SIG-M5 treated with dmso at 0.1 percent for 504 hours (cell line): ENCODE measurements around the gene LITAFD.
A peak's percentile ranks its signal among the peaks of the same experiment; 100 is the strongest.
"Not testable (repeated sequence)": the region's sequence is repeated elsewhere in the genome, so short reads cannot be mapped to it uniquely, and the experiment has no call there.

Source experiments
- DNase-seq: peaks from one replicate; lab custom pipeline; 2025; ENCODE audit not compliant: unreplicated experiment; lab: John Stamatoyannopoulos, UW

The LITAFD gene

DNA sequence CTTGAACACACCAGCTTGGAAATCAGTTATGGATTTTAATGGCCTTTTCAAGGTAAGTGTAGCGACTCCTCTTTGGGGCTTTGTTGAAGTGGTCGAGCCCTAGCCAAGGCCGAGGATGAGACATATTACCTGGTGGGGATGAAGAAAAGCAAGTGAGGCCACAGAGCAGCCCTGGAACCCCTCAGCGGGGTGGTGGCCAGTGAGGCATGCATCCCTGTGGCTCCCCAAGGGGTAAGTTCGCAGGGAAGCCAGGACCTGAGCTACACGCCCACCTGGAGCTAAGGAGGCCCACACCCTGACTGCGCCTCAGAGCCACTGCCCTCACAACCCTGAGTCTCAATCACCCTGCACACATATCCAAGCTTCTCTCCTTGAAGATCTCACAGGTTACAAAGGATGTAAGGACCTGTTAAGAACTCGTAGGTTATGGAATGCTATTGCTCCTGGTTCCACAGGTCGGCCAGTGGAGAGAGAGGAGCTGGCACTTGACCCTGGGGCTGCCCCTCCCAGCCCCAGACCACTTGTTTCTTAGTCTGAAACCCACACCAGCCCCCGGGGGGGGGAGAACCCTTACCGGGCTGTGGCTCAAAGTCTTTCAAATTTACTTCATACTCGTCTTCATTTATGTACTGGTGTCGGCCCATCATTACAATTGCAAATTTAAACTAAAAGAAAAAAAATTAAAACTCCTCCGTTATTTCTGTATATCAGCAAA is 12.0 kb downstream of the LITAFD start:
- DNase-seq, result no peak

DNA sequence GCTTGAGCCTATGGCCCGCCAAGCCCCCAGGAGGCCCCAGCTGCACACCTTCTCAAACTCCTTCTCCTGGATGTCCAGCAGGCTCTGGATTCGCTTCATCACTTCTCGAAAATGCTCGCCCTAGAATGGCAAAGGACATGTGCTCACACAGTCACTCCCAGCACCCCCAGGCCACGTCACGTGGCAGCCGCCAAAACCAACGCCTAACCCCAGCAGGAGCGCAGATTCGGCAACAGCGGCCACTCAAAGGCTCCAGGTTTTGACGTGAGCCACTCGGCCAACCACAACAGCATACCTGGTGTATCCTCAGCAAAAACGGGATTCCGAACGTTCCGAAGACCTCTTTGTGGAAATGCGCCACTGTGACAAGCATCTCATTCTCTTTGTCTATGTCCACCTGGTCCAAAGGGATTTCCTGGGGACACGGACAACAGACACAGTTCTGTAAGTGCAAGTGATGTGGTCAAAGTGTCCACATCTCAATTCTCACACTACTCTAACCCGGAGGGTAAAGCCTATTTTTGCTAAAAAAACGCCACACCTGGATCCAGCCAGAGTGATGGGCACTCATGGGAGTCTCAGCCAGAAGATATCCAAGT is 12.7 kb downstream of the LITAFD start:
- no peak for DNase-seq

DNA sequence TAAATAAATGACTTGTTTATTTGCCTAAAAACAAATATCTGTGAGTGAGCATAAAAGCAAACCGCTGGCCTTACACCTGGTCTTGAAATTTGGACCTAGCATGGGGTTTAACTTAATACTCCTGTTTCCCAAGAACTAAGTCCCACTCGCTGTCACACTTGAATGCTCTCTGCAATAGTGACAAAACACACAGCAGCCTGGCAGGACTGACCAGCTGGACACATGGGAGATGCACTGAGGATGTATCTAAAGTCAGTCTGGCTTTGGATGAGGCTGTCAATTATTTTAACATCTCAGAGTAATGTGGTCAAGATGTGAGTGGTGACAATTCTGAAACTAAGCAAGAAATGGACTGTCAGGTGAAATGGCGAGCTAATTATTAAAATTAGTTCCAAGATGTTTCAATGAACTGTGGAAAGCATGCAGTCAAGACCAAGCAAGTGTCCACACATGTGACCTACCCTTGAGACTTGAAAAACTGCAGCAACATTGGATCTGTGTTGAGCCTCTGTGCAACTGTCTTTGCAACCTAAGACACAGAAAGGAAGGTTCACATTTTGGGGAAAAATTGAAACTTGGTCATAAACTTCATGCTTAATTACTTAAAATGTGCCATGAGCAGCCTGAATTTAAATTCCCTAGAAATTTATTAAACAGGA is 16.6 kb downstream of the LITAFD start:
- no peak for DNase-seq

DNA sequence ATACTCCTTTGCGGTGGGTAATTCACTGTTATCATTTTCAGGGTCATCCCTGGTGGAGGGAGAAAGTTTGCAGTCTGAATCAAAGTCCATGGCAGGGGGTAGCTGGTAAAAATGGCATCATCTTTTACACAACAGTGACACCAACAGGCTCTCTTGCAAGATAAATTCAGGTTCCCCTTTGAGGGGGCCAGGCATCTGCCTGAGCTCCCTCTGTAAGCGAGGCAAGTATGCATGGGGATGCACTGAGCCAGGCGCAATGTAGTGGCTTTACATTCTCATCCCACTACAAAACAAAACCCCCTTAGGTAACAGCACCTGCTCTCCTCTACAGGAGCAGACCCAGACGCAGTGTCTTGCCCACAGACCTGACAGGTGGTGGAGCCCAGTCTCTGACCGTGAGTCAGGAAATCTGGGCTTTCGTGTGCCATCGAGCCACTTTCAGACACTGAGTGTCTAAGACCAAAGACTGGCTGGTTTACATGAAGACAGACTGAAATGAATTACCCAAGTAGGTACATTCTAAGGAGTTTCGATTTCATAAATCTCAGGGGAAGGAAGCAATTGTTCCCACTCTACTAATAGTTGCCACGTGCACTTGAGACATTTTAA is 17.7 kb downstream of the LITAFD start:
- no peak for DNase-seq

DNA sequence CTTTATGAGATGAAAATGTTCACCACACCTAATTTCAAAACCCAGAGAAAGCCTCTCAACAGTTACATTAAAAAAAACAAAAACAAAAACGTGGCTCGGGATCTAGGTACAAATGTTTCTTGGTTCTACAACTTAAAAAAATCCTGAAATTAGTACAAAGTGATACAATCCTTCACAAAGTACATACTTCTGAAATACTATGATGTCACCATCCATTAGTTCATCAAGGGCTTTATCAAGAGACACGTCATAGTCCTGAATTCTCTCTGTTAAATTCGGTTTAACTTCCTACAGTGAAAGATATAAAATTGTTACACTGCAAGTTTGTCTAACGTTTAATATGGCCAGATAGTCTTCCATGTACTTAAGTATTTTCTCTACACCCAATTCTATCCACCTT is 18.2 kb downstream of the LITAFD start:
- no peak for DNase-seq

DNA sequence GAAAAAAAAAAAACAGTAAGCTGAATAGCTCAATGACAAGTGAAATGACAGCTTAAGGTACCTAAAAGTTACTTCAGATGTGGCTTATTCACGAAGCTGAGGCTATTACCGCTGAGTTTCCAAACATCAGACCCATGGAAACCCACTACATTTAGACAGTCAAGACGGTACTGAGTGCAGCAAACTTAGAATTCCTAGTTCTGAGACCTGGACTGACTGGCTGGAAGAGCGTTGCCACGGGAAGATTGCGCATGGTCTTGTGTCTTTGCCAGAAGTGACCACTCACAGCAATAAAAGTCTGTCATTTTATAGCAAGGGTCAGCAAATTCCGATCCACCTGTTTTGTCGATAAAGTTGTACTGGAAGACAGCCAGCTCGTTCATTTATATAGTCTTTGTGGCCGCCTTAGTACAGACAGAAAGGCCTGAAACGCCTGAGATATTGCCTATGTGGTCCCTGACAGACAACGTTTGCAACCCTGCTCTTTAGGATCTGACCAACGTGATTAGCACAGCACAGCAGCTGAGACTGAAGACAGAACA is 19.2 kb downstream of the LITAFD start:
- no peak for DNase-seq

DNA sequence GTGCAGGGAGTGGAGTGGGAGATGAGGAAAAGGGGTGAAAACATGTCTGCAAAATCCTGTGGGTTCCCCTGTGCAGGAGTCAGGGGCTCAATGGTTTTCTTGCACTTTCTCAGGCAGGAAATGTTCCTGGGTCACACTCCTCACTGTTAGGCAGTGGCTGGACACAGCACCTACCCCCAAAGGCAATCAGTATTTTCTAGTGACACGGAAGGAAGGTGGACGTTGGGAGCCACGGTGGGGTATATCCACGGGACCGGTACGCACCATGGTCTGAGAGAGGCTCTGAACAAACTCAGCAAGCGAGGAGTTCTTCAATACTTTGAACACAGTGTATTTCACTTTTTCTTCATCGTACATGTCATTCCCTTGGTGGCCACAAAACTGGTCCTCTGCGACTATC is 20.9 kb downstream of the LITAFD start:
- DNase-seq, result no peak

DNA sequence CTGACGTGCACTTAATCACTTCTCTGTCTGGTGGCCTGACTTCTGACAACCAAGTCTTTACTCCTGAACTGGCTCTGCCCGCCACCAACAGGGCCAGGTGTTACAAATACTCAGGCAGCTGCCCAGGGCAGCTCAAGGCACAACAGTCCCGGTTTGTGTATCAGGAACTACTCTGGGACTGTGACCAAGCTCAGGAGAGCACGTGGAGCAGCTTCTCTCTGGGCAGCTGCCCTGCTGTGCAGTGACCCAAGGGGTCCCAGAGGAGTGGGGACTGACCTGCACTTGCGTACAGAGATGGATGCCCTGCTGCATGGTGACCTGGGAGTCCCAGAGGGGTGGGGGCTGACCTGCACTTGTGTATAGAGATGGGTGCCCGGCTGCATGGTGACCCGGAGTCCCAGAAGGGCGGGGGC is 21.9 kb downstream of the LITAFD start:
- no peak for DNase-seq

DNA sequence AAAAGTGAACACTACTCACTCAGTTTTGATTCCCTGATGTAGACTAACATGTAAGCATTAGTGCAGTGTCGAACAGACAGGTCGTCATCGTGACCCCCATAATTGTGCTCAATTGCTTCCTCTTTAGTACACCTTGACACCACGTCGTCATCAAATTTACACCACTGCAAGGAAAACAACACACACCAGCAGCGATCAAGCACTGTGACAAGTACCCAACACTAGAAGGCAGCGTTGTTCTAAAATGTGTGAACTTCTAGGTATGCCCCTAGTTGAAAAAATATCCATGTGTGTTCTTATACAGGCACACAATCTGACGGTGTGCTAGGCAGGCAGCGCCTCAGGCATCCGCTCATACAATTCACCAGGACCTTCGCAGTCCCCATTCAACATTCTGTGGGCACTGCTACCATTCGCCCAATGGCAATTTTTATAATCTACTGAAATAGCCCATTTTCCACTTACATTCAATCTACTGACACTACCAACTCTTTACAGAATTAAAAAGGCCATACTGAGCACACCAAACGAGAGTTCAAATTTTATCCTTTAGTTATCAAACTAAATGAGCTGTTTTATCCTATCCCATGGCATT is 23.1 kb downstream of the LITAFD start:
- peak; percentile 51 for DNase-seq

DNA sequence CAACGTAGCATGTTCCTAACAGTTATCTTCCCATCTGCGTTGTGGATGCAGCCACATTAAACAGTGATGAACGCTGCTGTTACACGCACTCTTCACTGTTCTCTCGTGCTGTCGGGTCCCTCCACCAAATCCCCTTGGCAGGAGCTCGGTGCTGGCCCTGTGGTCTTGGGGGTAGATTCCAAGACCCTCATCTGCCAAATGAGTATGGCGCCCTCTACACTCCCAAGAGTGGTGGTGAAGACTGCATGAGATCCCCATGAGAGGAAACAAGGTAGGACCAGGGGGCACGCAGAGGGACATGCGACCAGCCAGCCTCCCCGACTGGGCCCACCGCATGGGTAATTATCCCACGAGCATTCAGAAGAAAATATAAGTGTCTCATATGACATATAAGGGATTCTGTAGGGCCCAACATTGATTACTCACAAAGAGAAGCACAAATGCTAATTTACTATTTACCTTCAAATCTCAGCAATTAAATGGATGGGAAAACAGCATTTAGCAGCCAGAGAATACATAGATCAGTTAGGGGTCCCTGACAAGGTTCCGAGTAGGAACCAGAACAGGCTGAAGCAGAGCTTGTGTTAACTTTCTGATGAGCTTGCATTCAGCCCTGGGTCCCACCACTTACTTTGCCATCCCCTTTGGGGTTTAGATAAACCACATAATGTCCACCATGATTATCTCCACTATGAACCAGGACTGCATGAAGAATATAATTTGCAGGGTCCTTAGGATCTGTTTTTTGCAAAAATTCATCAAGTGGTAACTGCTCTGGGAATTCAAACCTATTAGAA is 23.8 kb downstream of the LITAFD start:
- DNase-seq, result no peak

DNA sequence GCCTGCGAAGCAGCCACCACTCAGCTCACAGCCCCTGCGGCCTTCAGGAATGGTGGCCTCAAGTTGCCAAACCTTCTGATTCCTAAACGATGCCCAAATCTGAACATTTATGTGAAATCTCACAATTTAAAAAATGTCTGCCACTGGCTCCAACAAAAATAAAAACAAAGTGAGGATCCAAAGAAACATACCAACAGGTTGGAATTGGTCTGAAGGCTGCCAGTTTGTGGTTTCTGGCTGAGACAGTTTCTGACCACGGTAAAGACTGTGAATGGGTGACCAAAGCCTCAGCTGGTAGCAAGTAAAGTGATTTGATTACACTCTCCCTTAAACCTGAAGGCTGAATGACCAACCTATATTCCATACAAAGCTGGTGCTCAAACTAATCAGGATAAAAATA is 24.9 kb downstream of the LITAFD start:
- DNase-seq, result no peak

DNA sequence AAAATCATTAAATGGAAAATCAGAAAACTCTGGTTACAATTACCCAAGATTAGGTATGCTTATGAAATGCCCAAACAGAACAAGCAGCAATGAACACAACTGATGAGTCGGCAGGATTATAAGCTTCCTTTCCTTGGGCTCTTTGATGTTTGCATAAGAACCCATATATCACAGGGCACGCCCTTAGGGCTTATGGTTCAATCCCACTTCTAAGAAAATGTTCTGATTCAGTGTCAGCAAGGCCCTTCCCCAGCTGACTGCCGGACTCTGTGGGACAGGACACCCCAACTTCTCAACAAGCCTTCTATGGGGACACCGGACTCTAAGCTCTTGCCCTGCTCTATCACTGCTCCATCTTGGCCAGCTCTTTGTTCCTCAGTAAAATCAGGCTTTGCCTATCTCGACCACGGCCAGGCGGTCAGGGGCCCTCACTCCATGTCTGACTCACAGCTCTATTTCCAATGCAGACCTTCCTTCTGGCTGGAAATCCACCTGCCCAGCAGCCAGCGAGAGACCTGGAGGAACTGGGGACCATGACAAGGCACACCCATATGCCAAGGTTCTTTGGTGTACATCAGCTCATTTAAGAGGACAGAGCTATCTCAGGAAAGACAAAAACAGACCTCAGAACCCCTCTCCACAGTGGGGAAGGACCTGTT is 26.8 kb downstream of the LITAFD start:
- DNase-seq, result no peak

DNA sequence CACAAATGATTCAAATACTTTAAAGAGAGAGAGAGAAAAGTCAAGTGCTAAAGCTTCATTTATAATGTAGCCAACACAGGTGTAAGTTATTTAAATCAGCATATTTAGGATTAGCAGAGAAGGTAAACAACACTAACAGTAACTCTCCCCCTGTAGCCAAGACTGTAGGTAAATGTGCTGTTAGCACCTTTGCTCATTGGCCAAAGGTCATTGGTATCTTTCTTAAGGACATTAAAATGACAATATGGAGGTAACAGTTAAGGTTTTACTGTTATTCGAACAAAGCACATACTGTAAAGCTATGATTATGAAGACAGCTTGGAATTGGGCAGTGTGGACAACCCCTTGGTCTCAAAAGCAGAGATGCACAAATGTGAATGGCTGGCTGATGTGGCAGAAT is 28.7 kb downstream of the LITAFD start:
- DNase-seq, result no peak

DNA sequence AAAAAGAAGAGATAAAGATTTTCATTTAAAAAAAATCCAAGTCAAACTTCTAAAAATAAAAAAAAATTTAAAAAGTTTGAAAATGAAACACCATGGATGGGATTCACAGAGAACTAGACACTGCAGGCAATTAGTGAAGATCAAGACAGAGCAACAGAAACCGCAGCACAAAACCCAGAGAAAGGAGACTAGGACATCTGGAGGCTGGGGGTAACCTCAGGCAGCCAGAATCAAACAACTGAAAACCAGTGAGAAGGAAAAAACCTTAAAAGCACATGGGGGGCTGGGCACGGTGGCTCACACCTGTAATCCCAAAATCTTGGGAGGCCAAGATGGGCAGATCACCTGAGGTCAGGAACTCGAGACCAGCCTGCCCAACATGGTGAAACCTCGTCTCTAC is 30.6 kb downstream of the LITAFD start:
- no peak for DNase-seq

DNA sequence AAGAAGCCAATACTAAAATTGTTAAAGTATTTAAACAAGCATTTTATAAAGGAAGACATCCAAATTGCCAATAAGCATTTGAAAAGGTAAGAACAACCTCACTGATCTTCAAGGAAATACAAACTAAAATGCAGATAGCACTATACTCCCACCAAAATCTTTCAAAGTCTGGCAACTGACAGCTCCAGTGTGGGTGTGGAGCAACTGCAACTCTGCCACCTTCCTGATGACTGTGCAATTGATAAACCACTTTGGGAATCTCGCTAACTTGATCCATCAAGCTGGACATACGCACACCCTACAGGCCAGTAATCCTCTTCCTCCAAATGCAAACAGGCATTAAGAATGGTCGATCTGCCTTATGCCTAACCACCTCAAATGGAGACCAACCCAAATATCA is 31.9 kb downstream of the LITAFD start:
- DNase-seq, result no peak

DNA sequence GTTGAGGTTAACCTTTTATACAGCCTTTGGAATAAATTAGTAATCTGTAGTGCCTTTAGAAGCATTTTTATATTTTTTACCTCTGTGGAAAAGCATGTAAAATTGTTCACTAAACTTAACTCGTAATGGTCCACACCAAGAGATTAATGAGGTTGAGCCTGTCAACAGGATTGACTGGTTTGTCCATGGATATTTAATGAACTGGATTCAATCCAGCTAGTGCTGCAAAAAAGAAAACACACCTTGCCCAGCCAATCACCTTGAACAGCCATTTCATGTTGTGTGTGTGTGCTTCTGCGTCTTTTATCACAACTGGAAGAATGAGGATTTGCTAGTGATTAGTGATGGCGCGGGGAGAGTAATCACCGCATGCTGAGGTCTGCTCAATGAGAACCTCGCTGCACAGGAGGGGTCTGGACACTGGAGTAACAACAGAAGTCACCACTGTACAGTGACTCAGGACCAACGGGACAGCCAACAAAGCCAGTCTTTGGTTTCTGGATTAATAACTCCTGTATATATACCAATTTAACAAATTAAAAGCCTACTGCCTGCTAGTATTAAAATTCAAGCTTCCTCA is 33.7 kb downstream of the LITAFD start:
- no peak for DNase-seq

DNA sequence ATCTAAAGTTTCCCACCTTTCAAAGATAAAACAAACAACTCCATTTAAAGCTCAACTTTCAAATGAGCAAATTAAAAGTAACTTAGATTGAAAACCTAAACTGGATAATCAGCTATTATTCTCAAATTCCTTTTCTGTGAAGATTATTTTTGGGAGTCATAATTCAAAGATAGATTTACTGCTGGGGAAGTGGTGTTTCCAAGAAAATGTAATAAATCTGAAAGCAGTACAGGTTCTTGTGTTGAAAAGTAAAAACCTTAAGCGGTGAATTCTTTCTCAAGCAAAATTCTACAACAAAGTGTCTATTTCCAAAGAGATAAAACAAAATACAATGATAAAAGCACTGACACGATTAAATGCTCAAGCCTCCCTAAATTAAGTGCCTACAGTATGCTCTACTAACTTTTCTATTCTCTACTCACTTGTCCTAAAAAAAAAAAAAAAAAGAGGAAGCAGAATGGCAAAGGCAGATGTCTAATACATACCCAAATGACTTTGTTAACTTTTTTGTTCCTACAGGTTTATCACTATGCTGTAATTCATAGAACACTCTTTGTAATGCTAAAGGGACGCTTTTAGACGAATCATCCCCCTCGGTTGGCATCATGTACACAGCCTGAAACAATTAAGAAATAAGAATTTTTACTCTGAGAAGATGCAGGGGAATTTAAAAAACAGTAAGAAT is 34.5 kb downstream of the LITAFD start:
- DNase-seq, result no peak

DNA sequence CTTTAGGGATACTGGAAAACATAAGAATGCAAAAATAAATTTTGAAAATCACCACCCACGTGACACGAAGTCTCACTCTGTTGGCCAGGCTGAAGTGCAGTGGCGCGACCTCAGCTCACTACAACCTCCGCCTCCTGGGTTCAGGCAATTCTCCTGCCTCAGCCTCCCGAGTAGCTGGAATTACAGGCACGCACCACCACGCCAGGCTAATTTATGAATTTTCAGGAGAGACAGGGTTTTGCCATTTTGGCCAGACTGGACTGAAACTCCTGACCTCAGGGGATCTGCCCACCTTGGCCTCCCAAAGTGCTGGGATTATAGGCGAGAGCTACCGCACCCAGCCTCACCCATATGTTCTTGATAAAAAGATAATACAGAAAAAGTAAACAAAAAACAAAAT is 35.2 kb downstream of the LITAFD start:
- DNase-seq, result not testable (repeated sequence)
